ENCODE data around the gene SRP68.

- no peak for TF ChIP-seq SIN3A (IDR thresholded peaks at IDR 0.05; ENCODE audit: borderline replicate concordance, low read depth, low read length)
- TF ChIP-seq, protein P1, sequence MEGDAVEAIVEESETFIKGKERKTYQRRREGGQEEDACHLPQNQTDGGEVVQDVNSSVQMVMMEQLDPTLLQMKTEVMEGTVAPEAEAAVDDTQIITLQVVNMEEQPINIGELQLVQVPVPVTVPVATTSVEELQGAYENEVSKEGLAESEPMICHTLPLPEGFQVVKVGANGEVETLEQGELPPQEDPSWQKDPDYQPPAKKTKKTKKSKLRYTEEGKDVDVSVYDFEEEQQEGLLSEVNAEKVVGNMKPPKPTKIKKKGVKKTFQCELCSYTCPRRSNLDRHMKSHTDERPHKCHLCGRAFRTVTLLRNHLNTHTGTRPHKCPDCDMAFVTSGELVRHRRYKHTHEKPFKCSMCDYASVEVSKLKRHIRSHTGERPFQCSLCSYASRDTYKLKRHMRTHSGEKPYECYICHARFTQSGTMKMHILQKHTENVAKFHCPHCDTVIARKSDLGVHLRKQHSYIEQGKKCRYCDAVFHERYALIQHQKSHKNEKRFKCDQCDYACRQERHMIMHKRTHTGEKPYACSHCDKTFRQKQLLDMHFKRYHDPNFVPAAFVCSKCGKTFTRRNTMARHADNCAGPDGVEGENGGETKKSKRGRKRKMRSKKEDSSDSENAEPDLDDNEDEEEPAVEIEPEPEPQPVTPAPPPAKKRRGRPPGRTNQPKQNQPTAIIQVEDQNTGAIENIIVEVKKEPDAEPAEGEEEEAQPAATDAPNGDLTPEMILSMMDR (IDR thresholded peaks at IDR 0.05), result 0 out of 2 replicates have a peak, but pooled peaks have one; percentile 41
- no peak for TF ChIP-seq EZH2phosphoT487 (IDR thresholded peaks at IDR 0.05; ENCODE audit: borderline replicate concordance, low read depth)
- TF ChIP-seq FOXJ3 (CRISPR knock-in tag; IDR thresholded peaks at IDR 0.05), result no peak
- TF ChIP-seq USF2 (IDR thresholded peaks at IDR 0.05; ENCODE audit: borderline replicate concordance, low read depth, low read length), result no peak
- no peak for TF ChIP-seq JUND (IDR thresholded peaks at IDR 0.05)
- TF ChIP-seq NFIC (IDR thresholded peaks at IDR 0.05; ENCODE audit: borderline replicate concordance), result no peak
- no peak for TF ChIP-seq EP300 (IDR thresholded peaks at IDR 0.05; ENCODE audit: borderline replicate concordance in 1 of 2, low read depth in 1 of 2, low read length in 1 of 2)
- no peak for TF ChIP-seq RFX5 (IDR thresholded peaks at IDR 0.05; ENCODE audit: low read length)
- TF ChIP-seq TAF1 (IDR thresholded peaks at IDR 0.05; ENCODE audit: borderline replicate concordance, low read depth, low read length), result no peak
- TF ChIP-seq SMC3 (IDR thresholded peaks at IDR 0.05; ENCODE audit: low read depth, low read length), result no peak
- TF ChIP-seq MEF2A (IDR thresholded peaks at IDR 0.05; ENCODE audit: borderline replicate concordance, low read depth), result no peak
- no peak for TF ChIP-seq PBX3 (IDR thresholded peaks at IDR 0.05)
- TF ChIP-seq RCOR1 (IDR thresholded peaks at IDR 0.05; ENCODE audit: low read length), result no peak
Measured at GRCh38 chr17:76000755-76001521, 71.4 kb downstream of the SRP68 start, which contains the start of gene CDK3.
